ENCODE data around the gene SSC5D. TPM values are rescaled to one million over a fixed set of nuclear protein-coding genes. Genes with fewer than 3 reads are reported as not detected.
A peak's percentile ranks its signal among the peaks of the same experiment; 100 is the strongest.

SSC5D gene
- total RNA-seq, 1 experiment from 2014 or later: 0.86 TPM

DNA sequence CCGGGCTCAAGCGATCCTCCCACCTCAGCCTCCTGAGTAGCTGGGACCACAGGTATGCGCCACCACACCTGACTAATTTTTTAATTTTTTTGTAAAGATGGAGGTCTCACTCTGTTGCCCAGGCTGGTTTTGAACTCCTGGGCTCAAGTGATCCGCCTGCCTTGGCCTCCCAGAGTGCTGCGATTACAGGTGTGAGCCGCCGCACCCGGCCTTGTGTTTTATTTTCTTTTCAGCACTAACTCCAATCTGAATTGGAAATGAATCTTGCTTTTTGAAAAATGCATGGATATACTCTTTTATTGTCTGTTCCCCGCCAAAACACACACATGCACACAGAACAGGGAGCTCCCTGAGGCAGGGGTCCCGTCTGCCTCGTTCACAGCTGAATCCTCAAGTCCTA lies 25.5 kb upstream of the SSC5D start:
- H3K27me3 Mint-ChIP-seq (ENCODE audit: insufficient read depth, unreplicated experiment): peaks cover 7% of the 10 kb centered on the region
- BruUV-seq (replicated peaks): no TSS peak
- no peaks in the 10 kb centered on the region for H3K27me3 ChIP-seq (replicated peaks; ENCODE audit: control insufficient read depth, insufficient read depth, low read length)
- H3K9me3 ChIP-seq: no peaks in the 10 kb centered on the region
- H3K4me1 ChIP-seq: peaks cover 13% of the 10 kb centered on the region
- POLR2A ChIA-PET: interaction anchor here (1.1 kb wide), 1 partner anchor 14 kb away, joined by 4 read pairs; the partner anchor contains the start of gene ZNF628
- no peaks in the 10 kb centered on the region for H3K36me3 ChIP-seq (ENCODE audit: control insufficient read depth, insufficient read depth, low read length)
- intact Hi-C loops (cut with micrococcal nuclease; ENCODE audit: unreplicated experiment): no loop called here
- H3K4me1 Mint-ChIP-seq (ENCODE audit: low read depth, unreplicated experiment): peaks cover 11% of the 10 kb centered on the region
- H3K36me3 Mint-ChIP-seq (ENCODE audit: insufficient read depth, unreplicated experiment): peaks cover 20% of the 10 kb centered on the region
- CTCF ChIA-PET: no interaction called here
- no peaks in the 10 kb centered on the region for H3K9me3 Mint-ChIP-seq (ENCODE audit: unreplicated experiment)
- H3K27ac Mint-ChIP-seq (ENCODE audit: unreplicated experiment): peak overlapping the region; percentile 27
- TF ChIP-seq, protein P1, sequence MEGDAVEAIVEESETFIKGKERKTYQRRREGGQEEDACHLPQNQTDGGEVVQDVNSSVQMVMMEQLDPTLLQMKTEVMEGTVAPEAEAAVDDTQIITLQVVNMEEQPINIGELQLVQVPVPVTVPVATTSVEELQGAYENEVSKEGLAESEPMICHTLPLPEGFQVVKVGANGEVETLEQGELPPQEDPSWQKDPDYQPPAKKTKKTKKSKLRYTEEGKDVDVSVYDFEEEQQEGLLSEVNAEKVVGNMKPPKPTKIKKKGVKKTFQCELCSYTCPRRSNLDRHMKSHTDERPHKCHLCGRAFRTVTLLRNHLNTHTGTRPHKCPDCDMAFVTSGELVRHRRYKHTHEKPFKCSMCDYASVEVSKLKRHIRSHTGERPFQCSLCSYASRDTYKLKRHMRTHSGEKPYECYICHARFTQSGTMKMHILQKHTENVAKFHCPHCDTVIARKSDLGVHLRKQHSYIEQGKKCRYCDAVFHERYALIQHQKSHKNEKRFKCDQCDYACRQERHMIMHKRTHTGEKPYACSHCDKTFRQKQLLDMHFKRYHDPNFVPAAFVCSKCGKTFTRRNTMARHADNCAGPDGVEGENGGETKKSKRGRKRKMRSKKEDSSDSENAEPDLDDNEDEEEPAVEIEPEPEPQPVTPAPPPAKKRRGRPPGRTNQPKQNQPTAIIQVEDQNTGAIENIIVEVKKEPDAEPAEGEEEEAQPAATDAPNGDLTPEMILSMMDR (IDR thresholded peaks at IDR 0.05; ENCODE audit: insufficient read depth in 1 of 2, low read depth in 1 of 2, low read length in 1 of 2, severe bottlenecking in 1 of 2, unreplicated experiment in 1 of 2): no peak
- no peak overlapping the region for H3K4me3 ChIP-seq (ENCODE audit: low read depth, low read length)
- no peak for DNase-seq
- H3K4me3 Mint-ChIP-seq (ENCODE audit: unreplicated experiment): peak overlapping the region; percentile 81

DNA sequence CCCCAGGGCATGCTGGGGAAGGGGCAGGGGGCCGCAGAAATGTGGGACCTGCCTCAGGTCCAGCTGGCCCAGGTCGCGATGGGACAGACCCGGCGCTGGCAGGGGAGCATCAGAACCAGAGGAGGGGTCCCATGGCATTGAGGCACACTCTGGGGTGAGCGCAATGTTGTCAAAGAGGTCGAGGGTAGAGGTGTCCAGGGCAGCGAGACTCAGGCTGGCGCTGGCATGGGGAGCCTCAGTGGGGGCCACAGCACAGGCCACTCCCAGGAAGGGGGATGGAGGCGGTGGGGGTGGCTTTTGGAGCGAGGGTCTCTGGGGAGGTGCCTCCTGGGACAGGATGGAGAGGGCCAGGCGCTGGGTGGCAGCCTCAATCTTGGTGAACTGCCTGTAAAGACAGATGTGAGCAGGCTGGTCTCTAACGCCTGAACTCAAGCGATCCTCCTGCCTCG lies 24.6 kb upstream of the SSC5D start:
- intact Hi-C loops (cut with micrococcal nuclease; ENCODE audit: unreplicated experiment): no loop called here
- no TSS peak for BruUV-seq (replicated peaks)
- CTCF ChIA-PET: no interaction called here

DNA sequence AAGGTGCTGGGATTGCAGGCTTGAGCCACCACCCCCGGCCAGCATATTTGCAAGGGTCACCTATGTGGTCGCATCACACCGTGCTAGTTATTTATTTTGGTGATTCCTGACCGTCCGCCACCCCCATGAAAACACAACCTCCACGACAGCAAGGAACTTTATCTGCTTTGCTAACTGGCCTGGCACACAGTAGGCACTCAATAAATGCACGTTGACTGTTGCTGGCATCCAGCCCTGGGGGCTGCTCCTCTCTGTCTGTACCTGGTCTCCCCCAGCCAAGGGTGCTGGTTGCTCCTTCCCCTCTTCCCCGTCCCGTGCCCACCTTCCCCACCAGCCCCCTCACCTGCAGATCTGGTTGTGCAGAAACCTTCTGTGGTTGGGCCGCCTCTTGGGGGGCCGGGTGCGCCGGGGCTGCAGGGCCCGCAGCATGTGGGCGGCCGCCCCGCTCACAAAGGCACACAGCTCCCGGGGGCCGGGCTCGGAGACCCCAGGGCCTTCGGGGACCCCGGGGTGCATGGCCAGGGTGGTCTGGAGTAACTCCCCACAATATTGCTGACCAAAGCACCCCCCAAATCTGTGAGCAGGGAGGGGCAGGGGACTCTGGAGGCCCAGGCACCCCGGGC lies 24.1 kb upstream of the SSC5D start:
- CTCF ChIA-PET: no interaction called here
- intact Hi-C loops (cut with micrococcal nuclease; ENCODE audit: unreplicated experiment): no loop called here
- Histone ChIP-seq H3K4me1 (peaks cover 13% of the 10 kb centered on the region), H3K9me3 (no peaks in the 10 kb centered on the region), H3K4me3 (ENCODE audit: low read depth, low read length) (no peak overlapping the region), H3K36me3 (ENCODE audit: control insufficient read depth, insufficient read depth, low read length) (no peaks in the 10 kb centered on the region), H3K27me3 (replicated peaks; ENCODE audit: control insufficient read depth, insufficient read depth, low read length) (no peaks in the 10 kb centered on the region)
- Mint-ChIP-seq H3K4me3 (ENCODE audit: unreplicated experiment) (no peak overlapping the region), H3K9me3 (ENCODE audit: unreplicated experiment) (no peaks in the 10 kb centered on the region), H3K36me3 (ENCODE audit: insufficient read depth, unreplicated experiment) (peaks cover 20% of the 10 kb centered on the region), H3K4me1 (ENCODE audit: low read depth, unreplicated experiment) (peaks cover 11% of the 10 kb centered on the region), H3K27me3 (ENCODE audit: insufficient read depth, unreplicated experiment) (peaks cover 7% of the 10 kb centered on the region), H3K27ac (ENCODE audit: unreplicated experiment) (no peak overlapping the region)
- DNase-seq: no peak
- no TSS peak for BruUV-seq (replicated peaks)
- TF ChIP-seq, protein P1 (IDR thresholded peaks at IDR 0.05; ENCODE audit: insufficient read depth in 1 of 2, low read depth in 1 of 2, low read length in 1 of 2, severe bottlenecking in 1 of 2, unreplicated experiment in 1 of 2): no peak
- POLR2A ChIA-PET: no interaction called here

More for the DNA sequence above, 24.6 kb upstream of the SSC5D start:
- no peaks in the 10 kb centered on the region for H3K9me3 Mint-ChIP-seq (ENCODE audit: unreplicated experiment)
- H3K4me3 ChIP-seq (ENCODE audit: low read depth, low read length): no peak overlapping the region
- DNase-seq: no peak
- TF ChIP-seq, protein P1 (IDR thresholded peaks at IDR 0.05; ENCODE audit: insufficient read depth in 1 of 2, low read depth in 1 of 2, low read length in 1 of 2, severe bottlenecking in 1 of 2, unreplicated experiment in 1 of 2): no peak
- H3K4me3 Mint-ChIP-seq (ENCODE audit: unreplicated experiment): no peak overlapping the region
- no peaks in the 10 kb centered on the region for H3K36me3 ChIP-seq (ENCODE audit: control insufficient read depth, insufficient read depth, low read length)
- no peak overlapping the region for H3K27ac Mint-ChIP-seq (ENCODE audit: unreplicated experiment)
- peaks cover 20% of the 10 kb centered on the region for H3K36me3 Mint-ChIP-seq (ENCODE audit: insufficient read depth, unreplicated experiment)
- H3K27me3 ChIP-seq (replicated peaks; ENCODE audit: control insufficient read depth, insufficient read depth, low read length): no peaks in the 10 kb centered on the region
- H3K4me1 Mint-ChIP-seq (ENCODE audit: low read depth, unreplicated experiment): peaks cover 11% of the 10 kb centered on the region
- no peaks in the 10 kb centered on the region for H3K9me3 ChIP-seq
- peaks cover 13% of the 10 kb centered on the region for H3K4me1 ChIP-seq
- POLR2A ChIA-PET: interaction anchor here (1.1 kb wide), 1 partner anchor 13 kb away, joined by 4 read pairs; the partner anchor contains the start of gene ZNF628
- peaks cover 7% of the 10 kb centered on the region for H3K27me3 Mint-ChIP-seq (ENCODE audit: insufficient read depth, unreplicated experiment)
